AG10803 (cell line): ENCODE results near the gene PAOX.

Experiments
- DNase-seq: peaks from one replicate; pipeline ENCODE4 v3.0.0; 2010; ENCODE audit warnings: low read depth
- H3K4me3 ChIP-seq: 2 replicates; pipeline ENCODE4 v1.5.1; 2011; ENCODE audit warnings: mild to moderate bottlenecking, low read length, control low read depth
- TF ChIP-seq, protein P1 (sequence below): conservative IDR thresholded peaks from 2 replicates; pipeline ENCODE4 v1.5.1; 2011; ENCODE audit warnings: mild to moderate bottlenecking, low read length, control low read depth, inconsistent platforms

Gene PAOX

DNA sequence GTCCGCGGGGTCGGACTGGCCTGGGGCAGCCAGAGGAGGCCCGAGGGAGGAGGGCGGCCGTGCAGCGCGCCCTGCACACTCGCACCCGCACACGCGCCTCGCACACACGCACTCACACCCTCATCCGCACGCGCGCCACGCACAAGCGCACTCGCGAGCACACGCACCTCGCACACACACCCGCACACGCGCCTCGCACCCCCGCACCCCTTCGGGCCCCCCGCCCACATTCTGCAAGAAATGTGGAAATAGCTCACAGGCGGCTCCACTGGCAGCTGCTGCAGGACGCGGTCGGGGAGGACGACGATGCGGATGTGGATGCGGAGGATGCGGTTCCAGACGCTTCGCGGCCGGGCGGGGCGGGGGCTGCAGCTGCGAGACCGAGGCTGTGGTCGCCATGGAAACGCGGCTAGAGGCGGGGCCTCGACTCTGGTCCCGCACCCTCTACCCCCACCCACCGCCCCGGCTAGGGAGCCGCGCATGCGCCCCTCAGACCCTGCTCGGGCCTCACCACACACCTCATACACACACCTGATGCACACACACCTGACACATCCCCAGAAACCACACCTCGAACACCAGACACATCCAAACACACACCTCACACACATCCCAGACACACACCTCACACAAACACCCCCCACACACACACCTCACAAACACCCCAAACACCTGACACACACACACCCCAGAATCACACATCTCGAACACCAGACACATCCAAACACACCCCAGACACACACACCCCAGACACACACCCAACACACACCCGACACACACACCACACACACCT is 42.3 kb upstream of the PAOX start, which contains the start of gene CALY:
TSS of gene CALY (minus strand) at position 320 of the 793 bp plus-strand sequence. CDS start 7,907 bp downstream, outside the sequence.
- no peak within 1 kb of the TSS for H3K4me3 ChIP-seq
- TF ChIP-seq, protein P1, sequence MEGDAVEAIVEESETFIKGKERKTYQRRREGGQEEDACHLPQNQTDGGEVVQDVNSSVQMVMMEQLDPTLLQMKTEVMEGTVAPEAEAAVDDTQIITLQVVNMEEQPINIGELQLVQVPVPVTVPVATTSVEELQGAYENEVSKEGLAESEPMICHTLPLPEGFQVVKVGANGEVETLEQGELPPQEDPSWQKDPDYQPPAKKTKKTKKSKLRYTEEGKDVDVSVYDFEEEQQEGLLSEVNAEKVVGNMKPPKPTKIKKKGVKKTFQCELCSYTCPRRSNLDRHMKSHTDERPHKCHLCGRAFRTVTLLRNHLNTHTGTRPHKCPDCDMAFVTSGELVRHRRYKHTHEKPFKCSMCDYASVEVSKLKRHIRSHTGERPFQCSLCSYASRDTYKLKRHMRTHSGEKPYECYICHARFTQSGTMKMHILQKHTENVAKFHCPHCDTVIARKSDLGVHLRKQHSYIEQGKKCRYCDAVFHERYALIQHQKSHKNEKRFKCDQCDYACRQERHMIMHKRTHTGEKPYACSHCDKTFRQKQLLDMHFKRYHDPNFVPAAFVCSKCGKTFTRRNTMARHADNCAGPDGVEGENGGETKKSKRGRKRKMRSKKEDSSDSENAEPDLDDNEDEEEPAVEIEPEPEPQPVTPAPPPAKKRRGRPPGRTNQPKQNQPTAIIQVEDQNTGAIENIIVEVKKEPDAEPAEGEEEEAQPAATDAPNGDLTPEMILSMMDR, result no peak
- no peak for DNase-seq

DNA sequence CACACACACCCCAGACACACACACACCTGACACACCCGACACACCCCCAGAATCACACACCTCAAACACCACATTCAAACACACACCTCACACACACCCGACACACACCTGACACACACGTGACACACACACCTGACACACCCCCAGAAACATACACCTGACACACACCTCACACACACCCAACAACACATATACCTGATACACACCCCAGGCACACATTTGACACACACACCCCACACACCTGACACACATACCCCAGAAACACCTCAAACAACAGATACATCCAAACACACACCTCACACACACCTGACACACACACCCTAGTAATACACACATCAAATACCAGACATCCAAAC is 41.7 kb upstream of the PAOX start:
- no peak for DNase-seq
- TF ChIP-seq, protein P1, result no peak
- H3K4me3 ChIP-seq, result no peak overlapping the region

DNA sequence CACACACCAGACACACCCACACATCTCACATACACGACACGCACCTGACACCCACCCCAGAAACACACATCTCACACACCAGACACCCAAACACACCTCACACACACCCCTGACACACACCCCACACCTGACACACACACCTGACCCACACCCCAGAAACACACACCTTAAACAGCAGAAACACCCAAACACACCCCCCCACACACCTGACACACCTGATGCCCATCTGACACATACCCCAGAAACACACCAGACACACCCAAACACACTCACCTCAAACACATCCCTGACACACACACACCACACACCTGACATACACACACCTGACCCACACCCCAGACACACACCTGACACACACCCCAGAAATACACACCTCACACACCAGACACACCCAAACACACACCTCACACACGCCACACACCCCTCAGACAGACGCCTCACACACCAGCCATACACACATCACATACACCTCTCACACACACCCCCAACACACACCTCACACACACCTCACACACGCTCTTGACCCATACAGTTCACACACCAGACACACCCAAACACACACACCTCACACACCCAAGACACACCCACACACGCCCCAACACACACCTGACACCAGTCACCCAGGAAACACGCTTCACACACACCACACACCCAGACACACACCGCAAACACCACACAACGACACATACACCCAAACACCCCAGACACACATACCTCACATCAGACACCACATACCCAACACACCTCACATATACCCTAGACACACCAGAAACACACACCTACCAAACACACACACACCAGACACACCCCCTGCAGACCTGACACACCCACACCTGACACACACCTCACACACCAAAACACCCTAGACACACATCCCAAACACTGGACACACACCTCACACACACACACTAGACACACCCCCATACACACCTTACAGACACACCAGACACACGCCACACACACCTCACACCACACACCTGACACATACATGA is 40.7 kb upstream of the PAOX start:
- no peak overlapping the region for H3K4me3 ChIP-seq
- DNase-seq, result no peak
- TF ChIP-seq, protein P1, result no peak

DNA sequence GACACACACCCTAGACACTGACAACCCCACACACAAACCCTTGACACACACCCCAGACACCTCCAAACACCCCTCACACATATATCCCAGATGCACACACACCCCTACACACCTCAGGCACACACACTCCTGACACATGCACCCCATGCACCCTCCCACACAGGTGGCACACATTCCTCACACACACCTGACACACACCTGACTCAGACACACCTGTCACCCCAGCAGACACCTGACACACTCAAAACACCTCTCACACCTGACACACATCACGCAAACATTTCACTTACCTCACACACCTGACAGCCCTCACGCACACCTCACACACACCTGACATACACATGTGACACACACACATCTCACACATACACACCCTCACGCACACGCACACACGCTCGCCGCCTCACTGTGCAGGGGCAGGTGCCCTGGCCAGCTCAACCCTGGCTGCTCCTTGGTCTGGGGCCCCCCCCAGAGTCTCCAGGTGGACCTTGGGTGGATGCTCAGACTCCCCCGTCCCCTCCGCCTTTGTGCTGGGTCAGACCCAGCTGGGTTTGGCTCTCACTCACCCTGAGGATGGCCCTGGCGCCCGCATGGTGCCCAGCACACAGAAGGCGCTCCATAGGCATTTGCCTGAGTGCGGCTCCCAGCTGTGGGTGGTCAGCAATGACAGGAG is 39.2 kb upstream of the PAOX start:
- no peak for DNase-seq

DNA sequence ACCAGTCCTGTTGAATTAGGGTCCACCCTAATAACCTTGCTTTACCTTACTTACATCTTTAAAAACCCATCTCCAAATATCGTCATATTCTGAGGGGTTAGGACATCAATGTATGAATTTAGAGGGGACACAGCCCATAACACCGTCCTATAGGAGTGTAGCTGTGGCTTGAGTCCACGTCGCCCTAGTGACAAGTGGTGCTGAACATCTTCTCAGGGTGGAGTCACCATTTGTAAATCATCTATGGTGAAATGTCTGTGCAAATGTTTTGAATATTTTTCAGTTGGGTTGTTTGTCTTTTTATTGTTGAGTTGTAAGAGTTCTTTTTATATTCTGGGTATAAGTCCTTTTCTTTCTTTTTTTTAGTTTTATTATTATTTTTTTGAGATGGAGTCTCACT is 37.1 kb upstream of the PAOX start:
- DNase-seq, result no peak

More for the DNA sequence above, 39.2 kb upstream of the PAOX start:
- H3K4me3 ChIP-seq, result no peak overlapping the region
- TF ChIP-seq, protein P1, result no peak

DNA sequence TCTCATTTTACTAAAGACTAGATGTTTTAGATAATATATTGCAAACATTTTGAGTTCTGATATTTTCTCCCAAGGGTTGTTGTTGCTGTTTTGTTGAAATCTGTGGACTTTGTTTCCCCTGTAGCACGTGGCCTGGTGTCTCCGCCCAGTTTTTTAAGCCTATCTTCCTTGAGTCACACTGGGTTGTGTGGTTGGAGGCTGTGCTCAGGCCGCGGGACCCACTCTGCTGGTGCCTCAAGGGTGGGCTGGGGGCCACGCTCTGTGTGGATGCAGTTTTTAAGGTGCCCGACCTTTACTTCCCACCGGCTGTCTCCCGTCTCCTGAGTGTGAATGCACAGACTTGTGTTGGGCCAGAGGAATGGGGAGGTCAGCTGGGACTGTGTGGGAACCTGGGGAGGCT is 36.1 kb upstream of the PAOX start:
- H3K4me3 ChIP-seq, result no peak overlapping the region
- no peak for DNase-seq
- TF ChIP-seq, protein P1, result no peak

More for the DNA sequence above, 37.1 kb upstream of the PAOX start:
- TF ChIP-seq, protein P1, result no peak
- no peak overlapping the region for H3K4me3 ChIP-seq
